ENCODE data around the gene C3. TPM values are rescaled to one million over a fixed set of nuclear protein-coding genes. Genes with fewer than 3 reads are reported as not detected.

Gene C3
- total and polyA plus RNA-seq, 2 experiments from 2014 or later = 5.1 to 17.7 TPM

DNA sequence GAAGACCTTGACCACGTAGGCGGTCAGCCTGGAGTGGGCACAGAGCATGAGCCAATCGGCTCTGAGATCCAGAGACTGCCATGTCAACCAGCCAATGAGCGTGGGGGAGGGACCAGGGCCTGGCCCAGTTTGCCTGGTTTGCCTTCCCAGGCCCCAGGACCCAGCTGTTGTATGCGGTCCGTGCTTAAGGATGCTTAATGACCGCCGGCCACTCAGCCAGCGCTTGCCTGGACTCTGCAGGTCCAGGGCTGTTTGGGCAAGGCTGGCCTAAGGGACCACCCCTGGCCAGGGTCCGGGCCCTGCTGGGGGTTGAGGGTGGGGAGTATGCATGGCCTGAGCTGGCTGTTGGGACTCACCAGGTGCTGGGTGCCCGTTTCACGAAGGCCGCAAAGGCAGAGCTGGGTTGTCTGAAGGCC lies 27.4 kb downstream of the C3 start (continued):
- no peak for TF ChIP-seq REST (IDR thresholded peaks at IDR 0.05; ENCODE audit: unreplicated experiment)
- TF ChIP-seq, protein P1, sequence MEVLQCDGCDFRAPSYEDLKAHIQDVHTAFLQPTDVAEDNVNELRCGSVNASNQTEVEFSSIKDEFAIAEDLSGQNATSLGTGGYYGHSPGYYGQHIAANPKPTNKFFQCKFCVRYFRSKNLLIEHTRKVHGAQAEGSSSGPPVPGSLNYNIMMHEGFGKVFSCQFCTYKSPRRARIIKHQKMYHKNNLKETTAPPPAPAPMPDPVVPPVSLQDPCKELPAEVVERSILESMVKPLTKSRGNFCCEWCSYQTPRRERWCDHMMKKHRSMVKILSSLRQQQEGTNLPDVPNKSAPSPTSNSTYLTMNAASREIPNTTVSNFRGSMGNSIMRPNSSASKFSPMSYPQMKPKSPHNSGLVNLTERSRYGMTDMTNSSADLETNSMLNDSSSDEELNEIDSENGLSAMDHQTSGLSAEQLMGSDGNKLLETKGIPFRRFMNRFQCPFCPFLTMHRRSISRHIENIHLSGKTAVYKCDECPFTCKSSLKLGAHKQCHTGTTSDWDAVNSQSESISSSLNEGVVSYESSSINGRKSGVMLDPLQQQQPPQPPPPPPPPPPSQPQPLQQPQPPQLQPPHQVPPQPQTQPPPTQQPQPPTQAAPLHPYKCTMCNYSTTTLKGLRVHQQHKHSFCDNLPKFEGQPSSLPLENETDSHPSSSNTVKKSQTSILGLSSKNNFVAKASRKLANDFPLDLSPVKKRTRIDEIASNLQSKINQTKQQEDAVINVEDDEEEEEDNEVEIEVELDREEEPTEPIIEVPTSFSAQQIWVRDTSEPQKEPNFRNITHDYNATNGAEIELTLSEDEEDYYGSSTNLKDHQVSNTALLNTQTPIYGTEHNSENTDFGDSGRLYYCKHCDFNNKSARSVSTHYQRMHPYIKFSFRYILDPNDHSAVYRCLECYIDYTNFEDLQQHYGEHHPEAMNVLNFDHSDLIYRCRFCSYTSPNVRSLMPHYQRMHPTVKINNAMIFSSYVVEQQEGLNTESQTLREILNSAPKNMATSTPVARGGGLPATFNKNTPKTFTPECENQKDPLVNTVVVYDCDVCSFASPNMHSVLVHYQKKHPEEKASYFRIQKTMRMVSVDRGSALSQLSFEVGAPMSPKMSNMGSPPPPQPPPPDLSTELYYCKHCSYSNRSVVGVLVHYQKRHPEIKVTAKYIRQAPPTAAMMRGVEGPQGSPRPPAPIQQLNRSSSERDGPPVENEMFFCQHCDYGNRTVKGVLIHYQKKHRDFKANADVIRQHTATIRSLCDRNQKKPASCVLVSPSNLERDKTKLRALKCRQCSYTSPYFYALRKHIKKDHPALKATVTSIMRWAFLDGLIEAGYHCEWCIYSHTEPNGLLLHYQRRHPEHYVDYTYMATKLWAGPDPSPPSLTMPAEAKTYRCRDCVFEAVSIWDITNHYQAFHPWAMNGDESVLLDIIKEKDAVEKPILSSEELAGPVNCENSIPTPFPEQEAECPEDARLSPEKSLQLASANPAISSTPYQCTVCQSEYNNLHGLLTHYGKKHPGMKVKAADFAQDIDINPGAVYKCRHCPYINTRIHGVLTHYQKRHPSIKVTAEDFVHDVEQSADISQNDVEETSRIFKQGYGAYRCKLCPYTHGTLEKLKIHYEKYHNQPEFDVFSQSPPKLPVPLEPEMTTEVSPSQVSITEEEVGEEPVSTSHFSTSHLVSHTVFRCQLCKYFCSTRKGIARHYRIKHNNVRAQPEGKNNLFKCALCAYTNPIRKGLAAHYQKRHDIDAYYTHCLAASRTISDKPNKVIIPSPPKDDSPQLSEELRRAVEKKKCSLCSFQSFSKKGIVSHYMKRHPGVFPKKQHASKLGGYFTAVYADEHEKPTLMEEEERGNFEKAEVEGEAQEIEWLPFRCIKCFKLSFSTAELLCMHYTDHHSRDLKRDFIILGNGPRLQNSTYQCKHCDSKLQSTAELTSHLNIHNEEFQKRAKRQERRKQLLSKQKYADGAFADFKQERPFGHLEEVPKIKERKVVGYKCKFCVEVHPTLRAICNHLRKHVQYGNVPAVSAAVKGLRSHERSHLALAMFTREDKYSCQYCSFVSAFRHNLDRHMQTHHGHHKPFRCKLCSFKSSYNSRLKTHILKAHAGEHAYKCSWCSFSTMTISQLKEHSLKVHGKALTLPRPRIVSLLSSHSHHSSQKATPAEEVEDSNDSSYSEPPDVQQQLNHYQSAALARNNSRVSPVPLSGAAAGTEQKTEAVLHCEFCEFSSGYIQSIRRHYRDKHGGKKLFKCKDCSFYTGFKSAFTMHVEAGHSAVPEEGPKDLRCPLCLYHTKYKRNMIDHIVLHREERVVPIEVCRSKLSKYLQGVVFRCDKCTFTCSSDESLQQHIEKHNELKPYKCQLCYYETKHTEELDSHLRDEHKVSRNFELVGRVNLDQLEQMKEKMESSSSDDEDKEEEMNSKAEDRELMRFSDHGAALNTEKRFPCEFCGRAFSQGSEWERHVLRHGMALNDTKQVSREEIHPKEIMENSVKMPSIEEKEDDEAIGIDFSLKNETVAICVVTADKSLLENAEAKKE (CRISPR knock-in tag; IDR thresholded peaks at IDR 0.05) = no peak
- no peak for TF ChIP-seq JUNB (IDR thresholded peaks at IDR 0.05; ENCODE audit: unreplicated experiment)
- no peak for TF ChIP-seq NANOG (IDR thresholded peaks at IDR 0.05; ENCODE audit: borderline replicate concordance)

- Mint-ChIP-seq H3K4me1 (no peaks in the 10 kb centered on the region), H3K27me3 (ENCODE audit: insufficient read depth, low read depth, poor library complexity) (peaks cover 8% of the 10 kb centered on the region), H3K9me3 (peaks cover 90% of the 10 kb centered on the region), H3K36me3 (ENCODE audit: low read depth) (peaks cover 44% of the 10 kb centered on the region), H3K4me3 (no peak overlapping the region), H3K27ac (no peak overlapping the region)
- H4K20me1 ChIP-seq (replicated peaks; ENCODE audit: insufficient read depth) = no peaks in the 10 kb centered on the region
- H3K36me3 ChIP-seq (ENCODE audit: insufficient read depth) = no peaks in the 10 kb centered on the region
- no peaks in the 10 kb centered on the region for H3K4me1 ChIP-seq (ENCODE audit: insufficient read depth)
- H3K4me3 ChIP-seq = no peak overlapping the region
- H3K27me3 ChIP-seq (ENCODE audit: insufficient read depth) = no peaks in the 10 kb centered on the region
- H3K9me2 ChIP-seq (ENCODE audit: insufficient read depth) = no peaks in the 10 kb centered on the region
- no peaks in the 10 kb centered on the region for H3K79me2 ChIP-seq (replicated peaks; ENCODE audit: insufficient read depth)
- no peak overlapping the region for H3K27ac ChIP-seq (ENCODE audit: low read depth)
- no peak overlapping the region for H3K4me2 ChIP-seq
- no peak overlapping the region for H2AFZ ChIP-seq
- DNase-seq (ENCODE audit: low spot score) (no peak), ATAC-seq (no peak)
- no peaks in the 10 kb centered on the region for H3F3A ChIP-seq (replicated peaks; ENCODE audit: low read depth)
- TF ChIP-seq STAT1 (IDR thresholded peaks at IDR 0.05; ENCODE audit: unreplicated experiment) (no peak), CREB1 (CRISPR knock-in tag; IDR thresholded peaks at IDR 0.05; ENCODE audit: low read depth) (no peak), EZH2phosphoT487 (IDR thresholded peaks at IDR 0.05; ENCODE audit: unreplicated experiment) (no peak)
- TF ChIP-seq, protein P1 (CRISPR knock-in tag; IDR thresholded peaks at IDR 0.05) = no peak
Measured at GRCh38 chr19:6692027-6692426, 28.4 kb downstream of the C3 start.

Data from GM23338 (cell line).